H1 (cell line): ENCODE measurements around the gene TMEM116. TPM values are rescaled to one million over a fixed set of nuclear protein-coding genes. Genes with fewer than 3 reads are reported as not detected.
A peak's percentile ranks its signal among the peaks of the same experiment; 100 is the strongest.

Experiments
- CTCF ChIA-PET: fragments of 300-600 bp; sonication (Branson Sonifier 250); formaldehyde crosslinking; loops from one replicate; lab custom pipeline; 2021; ENCODE audit not compliant: partially characterized antibody; lab: Charles Lee
- POLR2A ChIA-PET: fragments of 300-600 bp; sonication (Branson Sonifier 250); formaldehyde crosslinking; loops from one replicate; lab custom pipeline; 2021; ENCODE audit warnings: inconsistent platforms; ENCODE audit not compliant: partially characterized antibody; lab: Charles Lee
- DNase-seq, 2 experiments: peaks; one replicate each; pipeline versions ENCODE4 v3.0.0 to v3.0.0-alpha.2; 2010 to 2022; ENCODE audit warnings: low spot score in 2 of 2, low read depth in 1 of 2, mixed read lengths in 1 of 2
- FAIRE-seq: peaks from 2 replicates; lab custom pipeline; 2011; peaks lifted over from hg19 to GRCh38; lab: Jason Lieb, UNC
- H2AFZ ChIP-seq: 2 replicates; pipeline ENCODE4 v1.8.1; 2012; ENCODE audit warnings: low read length, inconsistent platforms
- H2AK5ac ChIP-seq: 2 replicates; pipeline ENCODE4 v1.6.1; 2013; ENCODE audit warnings: low read depth, low read length
- H2BK120ac ChIP-seq: replicated peaks from 2 replicates; pipeline ENCODE3; 2013; ENCODE audit warnings: low read depth, low read length, inconsistent platforms
- H2BK12ac ChIP-seq: 2 replicates; pipeline ENCODE4 v1.6.1; 2013; ENCODE audit warnings: low read depth, low read length
- H2BK15ac ChIP-seq: 2 replicates; pipeline ENCODE4 v1.6.1; 2013; ENCODE audit warnings: low read length
- H2BK20ac ChIP-seq: 2 replicates; pipeline ENCODE4 v1.6.1; 2013; ENCODE audit warnings: low read length
- H2BK5ac ChIP-seq: 2 replicates; pipeline ENCODE4 v1.6.1; 2013; ENCODE audit warnings: low read depth, low read length
- H3K14ac ChIP-seq: 2 replicates; pipeline ENCODE4 v1.6.1; 2013; ENCODE audit warnings: inconsistent platforms; ENCODE audit not compliant: insufficient read length
- H3K18ac ChIP-seq: 2 replicates; pipeline ENCODE4 v1.6.1; 2013; ENCODE audit warnings: low read length; ENCODE audit errors: extremely low read depth
- H3K23ac ChIP-seq: 2 replicates; pipeline ENCODE4 v1.6.1; 2013; ENCODE audit warnings: inconsistent platforms; ENCODE audit not compliant: insufficient read length
- H3K23me2 ChIP-seq: 2 replicates; pipeline ENCODE4 v1.6.1; 2013; ENCODE audit warnings: low read depth, low read length
- H3K27ac ChIP-seq: 2 replicates; pipeline ENCODE4 v1.6.1; 2011; ENCODE audit warnings: low read depth, low read length, inconsistent platforms
- H3K27me3 ChIP-seq, 4 experiments: replicated peaks in 1 of 4; 1 replicate in 1 of 4; 2 replicates in 3 of 4; pipeline versions ENCODE4 v1.6.1 to v1.8.1; 2011 to 2013; ENCODE audit warnings: low read length in 3 of 4, mild to moderate bottlenecking in 3 of 4, inconsistent platforms in 2 of 4, mixed read lengths in 2 of 4, moderate library complexity in 1 of 4; ENCODE audit not compliant: control insufficient read depth in 3 of 4, insufficient read depth in 3 of 4; ENCODE audit errors: extremely low read depth in 1 of 4
- H3K36me3 ChIP-seq, 4 experiments: 2 replicates each; pipeline versions ENCODE4 v1.6.1 to v1.8.1; 2011 to 2013; ENCODE audit warnings: mild to moderate bottlenecking in 4 of 4, low read length in 3 of 4, moderate library complexity in 2 of 4, control low read depth in 1 of 4, inconsistent platforms in 1 of 4; ENCODE audit not compliant: insufficient read depth in 4 of 4, control insufficient read depth in 2 of 4
- H3K4ac ChIP-seq: replicated peaks from 2 replicates; pipeline ENCODE3; 2013; ENCODE audit warnings: low read length, low read depth, mixed read lengths, inconsistent platforms; ENCODE audit not compliant: insufficient read length
- H3K4me1 ChIP-seq, 4 experiments: replicated peaks in 1 of 4; 1 replicate in 1 of 4; 2 replicates in 3 of 4; pipeline versions ENCODE4 v1.6.1 to v1.8.1; 2011 to 2013; ENCODE audit warnings: low read length in 3 of 4, inconsistent platforms in 2 of 4, mixed read lengths in 1 of 4; ENCODE audit not compliant: insufficient read depth in 4 of 4, control insufficient read depth in 3 of 4
- H3K4me2 ChIP-seq, 2 experiments: 2 replicates each; pipeline versions ENCODE4 v1.6.1 to v1.8.1; 2011 to 2013; ENCODE audit warnings: low read depth in 2 of 2, low read length in 2 of 2, control low read depth in 1 of 2, inconsistent platforms in 1 of 2, mild to moderate bottlenecking in 1 of 2; ENCODE audit not compliant: insufficient read depth in 1 of 2
- H3K4me3 ChIP-seq, 4 experiments: fragments of 200-600, 300-600 bp in 1 of 4; sonication (generic), shearing (Covaris generic), sonication (Bioruptor Twin) in 1 of 4; 2 replicates each; pipeline versions ENCODE4 v1.5.1 to v1.8.1; 2011 to 2016; ENCODE audit warnings: low read length in 4 of 4, low read depth in 3 of 4, control low read depth in 2 of 4, inconsistent platforms in 2 of 4, mild to moderate bottlenecking in 2 of 4, mixed read lengths in 1 of 4, moderate library complexity in 1 of 4; ENCODE audit not compliant: insufficient read depth in 2 of 4; ENCODE audit errors: extremely low read depth in 1 of 4
- H3K56ac ChIP-seq: replicated peaks from 2 replicates; pipeline ENCODE3; 2013; ENCODE audit warnings: low read depth, mild to moderate bottlenecking, mixed read lengths, low read length, inconsistent platforms; ENCODE audit not compliant: insufficient read length
- H3K79me1 ChIP-seq: 2 replicates; pipeline ENCODE4 v1.6.1; 2013; ENCODE audit warnings: low read depth, low read length, control low read depth
- H3K79me2 ChIP-seq, 2 experiments: 2 replicates each; pipeline versions ENCODE4 v1.6.1 to v1.8.1; 2012 to 2013; ENCODE audit warnings: low read length in 2 of 2, mild to moderate bottlenecking in 2 of 2, inconsistent platforms in 1 of 2; ENCODE audit not compliant: insufficient read depth in 2 of 2, control insufficient read depth in 1 of 2
- H3K9ac ChIP-seq, 4 experiments: replicated peaks in 1 of 4; 1 replicate in 1 of 4; 2 replicates in 3 of 4; pipeline versions ENCODE4 v1.6.1 to v1.8.1; 2011 to 2013; ENCODE audit warnings: low read depth in 3 of 4, low read length in 3 of 4, control low read depth in 2 of 4, mild to moderate bottlenecking in 2 of 4, moderate library complexity in 2 of 4, inconsistent platforms in 1 of 4; ENCODE audit errors: extremely low read depth in 1 of 4
- H3K9me3 ChIP-seq, 2 experiments: 2 replicates each; pipeline versions ENCODE4 v1.6.1 to v1.8.1; 2012 to 2013; ENCODE audit warnings: mild to moderate bottlenecking in 2 of 2, moderate library complexity in 2 of 2, control low read depth in 1 of 2, inconsistent platforms in 1 of 2, low read depth in 1 of 2, low read length in 1 of 2, mixed read lengths in 1 of 2; ENCODE audit not compliant: insufficient read depth in 2 of 2
- H4K20me1 ChIP-seq, 2 experiments: replicated peaks in 1 of 2; 2 replicates each; pipeline versions ENCODE3 to v1.8.1; 2011 to 2013; ENCODE audit warnings: inconsistent platforms in 2 of 2, low read length in 2 of 2, mild to moderate bottlenecking in 1 of 2; ENCODE audit not compliant: insufficient read depth in 2 of 2, control insufficient read depth in 1 of 2
- H4K5ac ChIP-seq: 2 replicates; pipeline ENCODE4 v1.6.1; 2013; ENCODE audit warnings: low read length, low read depth, mixed read lengths, inconsistent platforms; ENCODE audit not compliant: insufficient read length
- H4K8ac ChIP-seq: 2 replicates; pipeline ENCODE4 v1.8.0; 2013; ENCODE audit warnings: mild to moderate bottlenecking, moderate library complexity, low read length, inconsistent platforms; ENCODE audit not compliant: insufficient read depth; ENCODE audit errors: extremely low read depth
- H4K91ac ChIP-seq: replicated peaks from 2 replicates; pipeline ENCODE3; 2013; ENCODE audit warnings: low read length, mixed read lengths, inconsistent platforms; ENCODE audit not compliant: insufficient read length
- EZH2 ChIP-seq: fragments of 200-600 bp; sonication (generic); IDR thresholded peaks from 2 replicates; pipeline ENCODE4 v1.7.1; 2012; ENCODE audit warnings: low read depth, mild to moderate bottlenecking, moderate library complexity, low read length, inconsistent platforms; ENCODE audit not compliant: severe bottlenecking
- FOSL1 ChIP-seq: IDR thresholded peaks from 2 replicates; pipeline ENCODE4 v1.6.1; 2011; ENCODE audit warnings: mild to moderate bottlenecking, low read depth, low read length, moderate library complexity; ENCODE audit not compliant: insufficient read depth
- KDM4A ChIP-seq: IDR thresholded peaks from one replicate; pipeline ENCODE4 v1.7.1; 2012; ENCODE audit warnings: low read depth, mild to moderate bottlenecking, moderate library complexity, low read length, inconsistent platforms; ENCODE audit not compliant: severe bottlenecking
- RFX5 ChIP-seq: IDR thresholded peaks from 2 replicates; pipeline ENCODE4 v1.6.1; 2011; ENCODE audit warnings: low read depth, low read length, improper control_type of control experiment, borderline replicate concordance
- SIN3A ChIP-seq, 2 experiments: IDR thresholded peaks in 1 of 2; conservative IDR thresholded peaks in 1 of 2; 2 replicates each; pipeline ENCODE4 v1.6.1; 2011 to 2012; ENCODE audit warnings: low read length in 2 of 2, improper control_type of control experiment in 1 of 2, low read depth in 1 of 2, mild to moderate bottlenecking in 1 of 2
- SIRT6 ChIP-seq: IDR thresholded peaks from one replicate; pipeline ENCODE4 v1.7.1; 2012; ENCODE audit warnings: low read length, inconsistent platforms
- SP4 ChIP-seq: IDR thresholded peaks from 2 replicates; pipeline ENCODE4 v1.6.1; 2012; ENCODE audit warnings: low read length, inconsistent platforms
- TEAD4 ChIP-seq: IDR thresholded peaks from 2 replicates; pipeline ENCODE4 v1.6.1; 2012; ENCODE audit warnings: low read depth, low read length, inconsistent platforms, mixed read lengths
- WGBS, 2 experiments: shearing (Covaris generic) in 1 of 2; methylation state at CpG; one replicate each; pipeline versions ENCODE4 v1.1.6 to v1.1.7; 2013 to 2015; ENCODE audit warnings: low lambda C conversion rate in 2 of 2, mixed read lengths in 2 of 2, inconsistent platforms in 1 of 2, low coverage in 1 of 2, missing lambda C conversion rate in 1 of 2; ENCODE audit not compliant: insufficient replicate concordance in 2 of 2, insufficient coverage in 1 of 2, insufficient read length in 1 of 2; ENCODE audit errors: extremely low coverage in 1 of 2, missing lambda C conversion rate in 1 of 2; 5-methylcytosine and 5-hydroxymethylcytosine counted together
- polyA plus RNA-seq, 7 experiments: library from polyadenylated mRNA; depleted of rRNA in 3 of 7; stranded (reverse) in 5 of 7; unstranded in 2 of 7; fragments of >200 nt in 5 of 7; fragments of 200-250 nt in 2 of 7; gene quantifications; 1 replicate in 5 of 7; 2 replicates in 1 of 7; 4 replicates in 1 of 7; pipeline versions ENCODE4 v1.2.1 to v1.2.3, GENCODE V29; 2011 to 2013; ENCODE audit warnings: missing spikeins in 2 of 7, mixed read lengths in 2 of 7
- total RNA-seq: library from RNA; stranded (reverse); fragmentation: NEBNext Ultra II Directional; extraction: Animal tissue kit (Norgen Biotek cat#: 25700); gene quantifications from 2 replicates; pipeline ENCODE4 v1.2.1, GENCODE V29; 2021
- TF ChIP-seq, protein P1 (sequence below): IDR thresholded peaks from 2 replicates; pipeline ENCODE4 v1.6.1; 2011; ENCODE audit warnings: low read length, improper control_type of control experiment
- TF ChIP-seq, protein P2 (sequence below), 3 experiments: IDR thresholded peaks; 1 replicate in 2 of 3; 2 replicates in 1 of 3; pipeline versions ENCODE4 v1.5.1 to v1.6.1; 2011; ENCODE audit warnings: low read length in 3 of 3, mild to moderate bottlenecking in 3 of 3, inconsistent platforms in 2 of 3, low read depth in 1 of 3, moderate library complexity in 1 of 3; ENCODE audit not compliant: insufficient read depth in 1 of 3; ENCODE audit errors: control extremely low read depth in 1 of 3

Gene TMEM116
- total and polyA plus RNA-seq, 2 of the 8 experiments (the other 6 are each of a cell fraction or from before 2014, with no cell fraction given): 8.1 to 25.2 TPM

DNA sequence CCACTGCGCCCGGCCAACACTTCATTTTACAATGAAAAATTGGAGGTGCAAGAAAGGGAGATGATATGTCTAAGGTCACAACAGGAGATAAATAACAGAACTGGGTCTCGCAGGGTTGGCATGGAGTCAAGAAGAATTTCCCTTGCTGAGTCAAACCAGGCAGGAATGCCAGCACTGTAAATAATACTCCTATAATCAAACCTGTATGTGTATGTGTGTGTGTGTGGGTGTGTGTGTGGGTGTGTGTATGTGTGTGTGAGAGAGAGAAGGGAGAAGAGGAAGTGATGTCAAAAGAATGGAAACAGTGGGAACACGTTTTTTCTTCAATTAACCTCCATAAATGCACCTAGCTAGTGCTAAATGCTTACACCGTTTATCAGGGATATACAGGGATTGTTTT, 70.4 kb downstream of the TMEM116 start:
- ChIA-PET POLR2A (interaction anchor here (4.0 kb wide), 1 partner anchor 71 kb away, joined by 22 read pairs; the partner anchor contains the start of genes ERP29 and TMEM116), CTCF (interaction anchor here (0.6 to 4.4 kb wide), 4 partner anchors 67 to 502 kb away, joined by 4 to 21 read pairs (median 11); partner anchors contain the start of genes ERP29 and TMEM116)
- Histone ChIP-seq H3K4ac (no peak overlapping the region), H4K5ac (no peak overlapping the region), H3K18ac (no peak overlapping the region), H3K4me3 (no peak overlapping the region), H2AFZ (no peak overlapping the region), H3K14ac (no peak overlapping the region), H3K36me3 (no peaks in the 10 kb centered on the region), H2BK20ac (no peak overlapping the region), H3K27me3 (no peaks in the 10 kb centered on the region), H4K20me1 (peaks cover 0 to 1% of the 10 kb centered on the region in 2 experiments), H3K9me3 (no peaks in the 10 kb centered on the region), H3K56ac (peak overlapping the region; percentile 4), H3K9ac (no peak overlapping the region), H2BK120ac (no peak overlapping the region), H3K4me1 (no peaks in the 10 kb centered on the region), H2AK5ac (no peak overlapping the region), H3K23me2 (peaks cover 2% of the 10 kb centered on the region; the same call in 1 of the 2 replicates), H2BK12ac (no peak overlapping the region), H4K91ac (no peak overlapping the region), H2BK15ac (no peak overlapping the region), H3K4me2 (no peak overlapping the region), H3K79me1 (no peaks in the 10 kb centered on the region), H3K79me2 (no peaks in the 10 kb centered on the region), H4K8ac (no peak overlapping the region), H3K23ac (no peak overlapping the region), H2BK5ac (no peak overlapping the region), H3K27ac (no peak overlapping the region)
- 77% methylated on average over 5 of the region's 5 CpGs; no CpG with 5 or more reads in 1 of the 2 experiments for WGBS, 2 experiments
- DNase-seq (no peak), FAIRE-seq (no peak)
- TF ChIP-seq, protein P1, sequence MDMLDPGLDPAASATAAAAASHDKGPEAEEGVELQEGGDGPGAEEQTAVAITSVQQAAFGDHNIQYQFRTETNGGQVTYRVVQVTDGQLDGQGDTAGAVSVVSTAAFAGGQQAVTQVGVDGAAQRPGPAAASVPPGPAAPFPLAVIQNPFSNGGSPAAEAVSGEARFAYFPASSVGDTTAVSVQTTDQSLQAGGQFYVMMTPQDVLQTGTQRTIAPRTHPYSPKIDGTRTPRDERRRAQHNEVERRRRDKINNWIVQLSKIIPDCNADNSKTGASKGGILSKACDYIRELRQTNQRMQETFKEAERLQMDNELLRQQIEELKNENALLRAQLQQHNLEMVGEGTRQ: no peak
- TF ChIP-seq KDM4A (no peak), SIN3A (conservative IDR thresholded peaks at IDR 0.05 in 1 of 2, IDR thresholded peaks at IDR 0.05 in 1 of 2; ENCODE audit: low read depth in 1 of 2, low read length in 2 of 2) (no peak), TEAD4 (no peak), EZH2 (no peak), FOSL1 (no peak), SIRT6 (no peak), SP4 (no peak), RFX5 (no peak)
- TF ChIP-seq, protein P2, sequence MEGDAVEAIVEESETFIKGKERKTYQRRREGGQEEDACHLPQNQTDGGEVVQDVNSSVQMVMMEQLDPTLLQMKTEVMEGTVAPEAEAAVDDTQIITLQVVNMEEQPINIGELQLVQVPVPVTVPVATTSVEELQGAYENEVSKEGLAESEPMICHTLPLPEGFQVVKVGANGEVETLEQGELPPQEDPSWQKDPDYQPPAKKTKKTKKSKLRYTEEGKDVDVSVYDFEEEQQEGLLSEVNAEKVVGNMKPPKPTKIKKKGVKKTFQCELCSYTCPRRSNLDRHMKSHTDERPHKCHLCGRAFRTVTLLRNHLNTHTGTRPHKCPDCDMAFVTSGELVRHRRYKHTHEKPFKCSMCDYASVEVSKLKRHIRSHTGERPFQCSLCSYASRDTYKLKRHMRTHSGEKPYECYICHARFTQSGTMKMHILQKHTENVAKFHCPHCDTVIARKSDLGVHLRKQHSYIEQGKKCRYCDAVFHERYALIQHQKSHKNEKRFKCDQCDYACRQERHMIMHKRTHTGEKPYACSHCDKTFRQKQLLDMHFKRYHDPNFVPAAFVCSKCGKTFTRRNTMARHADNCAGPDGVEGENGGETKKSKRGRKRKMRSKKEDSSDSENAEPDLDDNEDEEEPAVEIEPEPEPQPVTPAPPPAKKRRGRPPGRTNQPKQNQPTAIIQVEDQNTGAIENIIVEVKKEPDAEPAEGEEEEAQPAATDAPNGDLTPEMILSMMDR (IDR thresholded peaks at IDR 0.05; ENCODE audit: control extremely low read depth in 1 of 3, insufficient read depth in 1 of 3, low read depth in 1 of 3, low read length in 3 of 3): no peak
